Colonic mucosa (tissue), 4 donors: ENCODE data around the gene SLC44A1. TPM values are rescaled to one million over a fixed set of nuclear protein-coding genes. Genes with fewer than 3 reads are reported as not detected.

Experiments used
- DNase-seq: peaks from one replicate; pipeline ENCODE4 v3.0.0-alpha.2; 2020
- H3K27ac ChIP-seq: fragments of 200-600 bp; one replicate; pipeline ENCODE4 v1.8.0; 2021
- H3K27me3 ChIP-seq: fragments of 200-600 bp; one replicate; pipeline ENCODE4 v1.8.0; 2021
- H3K36me3 ChIP-seq: fragments of 200-600 bp; one replicate; pipeline ENCODE4 v1.8.0; 2021
- H3K4me1 ChIP-seq: fragments of 200-600 bp; one replicate; pipeline ENCODE4 v1.8.0; 2021; ENCODE audit warnings: mild to moderate bottlenecking
- H3K4me3 ChIP-seq: fragments of 200-600 bp; one replicate; pipeline ENCODE4 v1.8.0; 2021
- H3K9ac ChIP-seq, 2 donors: one replicate each; pipeline ENCODE4 v1.7.0; 2013; ENCODE audit warnings: control low read depth in 2 of 2, low read depth in 2 of 2, low read length in 2 of 2
- H3K9me3 ChIP-seq: fragments of 200-600 bp; one replicate; pipeline ENCODE4 v1.8.0; 2021
- intact Hi-C: fragments of 100-400 bp; cut with DNase I; formaldehyde crosslinking; loops from one replicate; pipeline ENCODE4 v1.14.1; 2022
- total RNA-seq, 2 donors: library from RNA; stranded (reverse); fragmentation: NEBNext Ultra II Directional in 1 of 2; extraction: Animal tissue kit (Norgen Biotek cat#: 25700) in 1 of 2; gene quantifications; one replicate each; pipeline ENCODE4 v1.2.1, GENCODE V29; 2021
- TF ChIP-seq, protein P1 (sequence below): fragments of 200-600 bp; IDR thresholded peaks from one replicate; pipeline ENCODE4 v1.8.0; 2022; ENCODE audit warnings: antibody characterized with exemption, mild to moderate bottlenecking
- donor health status: healthy.
- donor health status: DM: no; HTN: no; CAD: no.
- donor health status: DM: no; HTN: no; CAD: no.

The SLC44A1 gene
- total RNA-seq, 2 donors from 2014 or later, result 151 to 180 TPM

- Histone ChIP-seq H3K4me3 (no peak overlapping the region), H3K36me3 (no peaks in the 10 kb centered on the region), H3K9me3 (no peaks in the 10 kb centered on the region), H3K4me1 (no peaks in the 10 kb centered on the region), H3K27ac (no peak overlapping the region), H3K9ac (no peak overlapping the region), H3K27me3 (no peaks in the 10 kb centered on the region)
- intact Hi-C loops, result no loop called here
- DNase-seq, result no peak
- TF ChIP-seq, protein P1, sequence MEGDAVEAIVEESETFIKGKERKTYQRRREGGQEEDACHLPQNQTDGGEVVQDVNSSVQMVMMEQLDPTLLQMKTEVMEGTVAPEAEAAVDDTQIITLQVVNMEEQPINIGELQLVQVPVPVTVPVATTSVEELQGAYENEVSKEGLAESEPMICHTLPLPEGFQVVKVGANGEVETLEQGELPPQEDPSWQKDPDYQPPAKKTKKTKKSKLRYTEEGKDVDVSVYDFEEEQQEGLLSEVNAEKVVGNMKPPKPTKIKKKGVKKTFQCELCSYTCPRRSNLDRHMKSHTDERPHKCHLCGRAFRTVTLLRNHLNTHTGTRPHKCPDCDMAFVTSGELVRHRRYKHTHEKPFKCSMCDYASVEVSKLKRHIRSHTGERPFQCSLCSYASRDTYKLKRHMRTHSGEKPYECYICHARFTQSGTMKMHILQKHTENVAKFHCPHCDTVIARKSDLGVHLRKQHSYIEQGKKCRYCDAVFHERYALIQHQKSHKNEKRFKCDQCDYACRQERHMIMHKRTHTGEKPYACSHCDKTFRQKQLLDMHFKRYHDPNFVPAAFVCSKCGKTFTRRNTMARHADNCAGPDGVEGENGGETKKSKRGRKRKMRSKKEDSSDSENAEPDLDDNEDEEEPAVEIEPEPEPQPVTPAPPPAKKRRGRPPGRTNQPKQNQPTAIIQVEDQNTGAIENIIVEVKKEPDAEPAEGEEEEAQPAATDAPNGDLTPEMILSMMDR, result no peak
These were observed 26.3 kb downstream of the SLC44A1 start for GRCh38 chr9:105270711-105271110.

GRCh38 chr9:105273731-105274130, 29.3 kb downstream of the SLC44A1 start:
- intact Hi-C loops, result no loop called here
- no peak overlapping the region for H3K9ac ChIP-seq
- no peaks in the 10 kb centered on the region for H3K36me3 ChIP-seq
- no peak for DNase-seq
- no peak overlapping the region for H3K4me3 ChIP-seq
- no peaks in the 10 kb centered on the region for H3K4me1 ChIP-seq
- H3K27me3 ChIP-seq, result no peaks in the 10 kb centered on the region
- no peaks in the 10 kb centered on the region for H3K9me3 ChIP-seq
- H3K27ac ChIP-seq, result no peak overlapping the region
- TF ChIP-seq, protein P1, result no peak

- Histone ChIP-seq H3K4me3 (no peak overlapping the region), H3K4me1 (no peaks in the 10 kb centered on the region), H3K9ac (no peak overlapping the region), H3K27me3 (no peaks in the 10 kb centered on the region), H3K36me3 (no peaks in the 10 kb centered on the region), H3K27ac (no peak overlapping the region), H3K9me3 (no peaks in the 10 kb centered on the region)
- no peak for DNase-seq
- intact Hi-C loops, result no loop called here
- TF ChIP-seq, protein P1, result no peak
These were observed 30.7 kb downstream of the SLC44A1 start for GRCh38 chr9:105275111-105275510.

- Histone ChIP-seq H3K4me3 (no peak overlapping the region), H3K4me1 (no peaks in the 10 kb centered on the region), H3K27ac (no peak overlapping the region), H3K9ac (no peak overlapping the region), H3K36me3 (no peaks in the 10 kb centered on the region), H3K27me3 (no peaks in the 10 kb centered on the region), H3K9me3 (no peaks in the 10 kb centered on the region)
- intact Hi-C loops, result no loop called here
- DNase-seq, result no peak
- TF ChIP-seq, protein P1, result no peak
These were observed 31.5 kb downstream of the SLC44A1 start for GRCh38 chr9:105275938-105276337.

DNA sequence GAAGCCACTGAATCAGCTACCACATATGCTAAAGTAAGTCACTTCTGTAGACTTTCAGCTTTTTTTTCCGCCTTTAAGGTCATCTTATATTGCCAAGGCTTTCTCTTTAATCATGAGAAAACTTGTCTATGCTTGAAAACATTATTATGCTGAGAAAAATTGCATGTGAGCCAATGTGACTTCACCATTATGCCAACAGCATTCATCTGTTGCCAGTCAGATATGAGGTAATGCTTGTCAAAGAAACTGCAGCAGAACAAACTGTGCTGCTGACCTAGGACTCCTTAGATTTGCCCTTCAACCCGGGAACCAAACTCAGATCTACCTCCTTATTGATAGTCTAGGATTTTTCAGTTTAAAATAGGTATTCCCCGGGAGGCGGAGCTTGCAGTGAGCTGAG, 34.3 kb downstream of the SLC44A1 start:
- H3K27ac ChIP-seq, result no peak overlapping the region
- H3K4me3 ChIP-seq, result no peak overlapping the region
- DNase-seq, result no peak
- TF ChIP-seq, protein P1, result no peak
- no peak overlapping the region for H3K9ac ChIP-seq
- H3K9me3 ChIP-seq, result no peaks in the 10 kb centered on the region
- H3K36me3 ChIP-seq, result no peaks in the 10 kb centered on the region
- intact Hi-C loops, result no loop called here
- peaks cover 5% of the 10 kb centered on the region for H3K4me1 ChIP-seq
- H3K27me3 ChIP-seq, result no peaks in the 10 kb centered on the region

GRCh38 chr9:105280691-105281090, 36.2 kb downstream of the SLC44A1 start:
- no peaks in the 10 kb centered on the region for H3K36me3 ChIP-seq
- TF ChIP-seq, protein P1, result no peak
- intact Hi-C loops, result no loop called here
- H3K9ac ChIP-seq, result no peak overlapping the region
- no peaks in the 10 kb centered on the region for H3K9me3 ChIP-seq
- DNase-seq, result no peak
- H3K4me3 ChIP-seq, result no peak overlapping the region
- peaks cover 5% of the 10 kb centered on the region for H3K4me1 ChIP-seq
- no peaks in the 10 kb centered on the region for H3K27me3 ChIP-seq
- no peak overlapping the region for H3K27ac ChIP-seq
